Measurements from ENCODE around the gene RCOR3. TPM values are rescaled to one million over a fixed set of nuclear protein-coding genes. Genes with fewer than 3 reads are reported as not detected.

The RCOR3 gene
- total and polyA plus RNA-seq, 10 of the 15 experiments (the other 5 are each of a cell fraction or from before 2014, with no cell fraction given) = 8.0 to 55.0 (median 25.1) TPM

DNA sequence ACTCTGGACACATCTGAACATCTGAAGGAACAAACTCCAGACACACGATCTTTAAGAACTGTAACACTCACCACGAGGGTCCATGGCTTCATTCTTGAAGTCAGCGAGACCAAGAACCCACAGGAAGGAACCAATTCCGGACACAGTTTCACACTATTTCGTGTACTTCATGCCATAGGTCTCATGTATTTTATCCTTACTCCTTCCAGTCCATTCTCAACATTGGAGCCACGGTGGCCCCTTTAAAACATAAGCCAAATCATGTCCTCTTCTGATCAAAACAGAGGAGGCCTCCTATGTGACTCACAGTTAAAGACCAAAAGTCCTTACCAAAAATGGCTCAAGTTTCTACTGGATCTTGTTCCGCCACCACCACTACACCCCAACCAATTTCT, 29.8 kb upstream of the RCOR3 start:
- no peak for DNase-seq (ENCODE audit: low read depth, low spot score)
- TF ChIP-seq, protein P1, sequence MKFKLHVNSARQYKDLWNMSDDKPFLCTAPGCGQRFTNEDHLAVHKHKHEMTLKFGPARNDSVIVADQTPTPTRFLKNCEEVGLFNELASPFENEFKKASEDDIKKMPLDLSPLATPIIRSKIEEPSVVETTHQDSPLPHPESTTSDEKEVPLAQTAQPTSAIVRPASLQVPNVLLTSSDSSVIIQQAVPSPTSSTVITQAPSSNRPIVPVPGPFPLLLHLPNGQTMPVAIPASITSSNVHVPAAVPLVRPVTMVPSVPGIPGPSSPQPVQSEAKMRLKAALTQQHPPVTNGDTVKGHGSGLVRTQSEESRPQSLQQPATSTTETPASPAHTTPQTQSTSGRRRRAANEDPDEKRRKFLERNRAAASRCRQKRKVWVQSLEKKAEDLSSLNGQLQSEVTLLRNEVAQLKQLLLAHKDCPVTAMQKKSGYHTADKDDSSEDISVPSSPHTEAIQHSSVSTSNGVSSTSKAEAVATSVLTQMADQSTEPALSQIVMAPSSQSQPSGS (IDR thresholded peaks at IDR 0.05; ENCODE audit: low read length) = no peak
- TF ChIP-seq CHD4 (IDR thresholded peaks at IDR 0.05) = no peak
- no peak for TF ChIP-seq ZNF622 (IDR thresholded peaks at IDR 0.05)
- TF ChIP-seq, protein P2, sequence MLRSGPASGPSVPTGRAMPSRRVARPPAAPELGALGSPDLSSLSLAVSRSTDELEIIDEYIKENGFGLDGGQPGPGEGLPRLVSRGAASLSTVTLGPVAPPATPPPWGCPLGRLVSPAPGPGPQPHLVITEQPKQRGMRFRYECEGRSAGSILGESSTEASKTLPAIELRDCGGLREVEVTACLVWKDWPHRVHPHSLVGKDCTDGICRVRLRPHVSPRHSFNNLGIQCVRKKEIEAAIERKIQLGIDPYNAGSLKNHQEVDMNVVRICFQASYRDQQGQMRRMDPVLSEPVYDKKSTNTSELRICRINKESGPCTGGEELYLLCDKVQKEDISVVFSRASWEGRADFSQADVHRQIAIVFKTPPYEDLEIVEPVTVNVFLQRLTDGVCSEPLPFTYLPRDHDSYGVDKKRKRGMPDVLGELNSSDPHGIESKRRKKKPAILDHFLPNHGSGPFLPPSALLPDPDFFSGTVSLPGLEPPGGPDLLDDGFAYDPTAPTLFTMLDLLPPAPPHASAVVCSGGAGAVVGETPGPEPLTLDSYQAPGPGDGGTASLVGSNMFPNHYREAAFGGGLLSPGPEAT (IDR thresholded peaks at IDR 0.05; ENCODE audit: low read depth) = no peak
- TF ChIP-seq CBX5 (IDR thresholded peaks at IDR 0.05; ENCODE audit: low read depth) = no peak
- TF ChIP-seq YY1 (IDR thresholded peaks at IDR 0.05; ENCODE audit: low read depth, low read length) = no peak
- no peak for TF ChIP-seq PAX5 (IDR thresholded peaks at IDR 0.05; ENCODE audit: borderline replicate concordance, low read depth, low read length)
- no peak for TF ChIP-seq MTA3 (IDR thresholded peaks at IDR 0.05; ENCODE audit: borderline replicate concordance, low read length)
- no peak for TF ChIP-seq EGR1 (IDR thresholded peaks at IDR 0.05; ENCODE audit: borderline replicate concordance in 1 of 2, low read depth in 2 of 2, low read length in 2 of 2)
- TF ChIP-seq MEF2B (IDR thresholded peaks at IDR 0.05; ENCODE audit: partially characterized antibody, poor library complexity, severe bottlenecking) = no peak
- TF ChIP-seq, protein P3, sequence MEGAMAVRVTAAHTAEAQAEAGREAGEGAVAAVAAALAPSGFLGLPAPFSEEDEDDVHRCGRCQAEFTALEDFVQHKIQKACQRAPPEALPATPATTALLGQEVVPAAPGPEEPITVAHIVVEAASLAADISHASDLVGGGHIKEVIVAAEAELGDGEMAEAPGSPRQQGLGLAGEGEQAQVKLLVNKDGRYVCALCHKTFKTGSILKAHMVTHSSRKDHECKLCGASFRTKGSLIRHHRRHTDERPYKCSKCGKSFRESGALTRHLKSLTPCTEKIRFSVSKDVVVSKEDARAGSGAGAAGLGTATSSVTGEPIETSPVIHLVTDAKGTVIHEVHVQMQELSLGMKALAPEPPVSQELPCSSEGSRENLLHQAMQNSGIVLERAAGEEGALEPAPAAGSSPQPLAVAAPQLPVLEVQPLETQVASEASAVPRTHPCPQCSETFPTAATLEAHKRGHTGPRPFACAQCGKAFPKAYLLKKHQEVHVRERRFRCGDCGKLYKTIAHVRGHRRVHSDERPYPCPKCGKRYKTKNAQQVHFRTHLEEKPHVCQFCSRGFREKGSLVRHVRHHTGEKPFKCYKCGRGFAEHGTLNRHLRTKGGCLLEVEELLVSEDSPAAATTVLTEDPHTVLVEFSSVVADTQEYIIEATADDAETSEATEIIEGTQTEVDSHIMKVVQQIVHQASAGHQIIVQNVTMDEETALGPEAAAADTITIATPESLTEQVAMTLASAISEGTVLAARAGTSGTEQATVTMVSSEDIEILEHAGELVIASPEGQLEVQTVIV (IDR thresholded peaks at IDR 0.05; ENCODE audit: borderline replicate concordance, partially characterized antibody) = no peak
- no peak for TF ChIP-seq IRF4 (IDR thresholded peaks at IDR 0.05; ENCODE audit: low read depth, low read length)
- WGBS (ENCODE audit: insufficient coverage, insufficient replicate concordance, low lambda C conversion rate, missing lambda C conversion rate) = 26% methylated on average over 7 of the region's 7 CpGs
- no peak overlapping the region for H3K4me3 ChIP-seq
- ChIA-PET RAD21 (ENCODE audit: unreplicated experiment) (no interaction called here), CTCF (no interaction called here), POLR2A (interaction anchor here (0.5 kb wide), 1 partner anchor 102 kb away, joined by 3 read pairs; no protein-coding TSS in a partner anchor), SMC1A (ENCODE audit: uncharacterized antibody, unreplicated experiment) (no interaction called here)
- H3K27me3 ChIP-seq (replicated peaks in 1 of 2; ENCODE audit: control insufficient read depth in 2 of 2, insufficient read depth in 2 of 2, low read length in 1 of 2) = no peaks in the 10 kb centered on the region
- H2AFZ ChIP-seq (ENCODE audit: control insufficient read depth, low read depth, low read length) = no peak overlapping the region
- no TSS peak for BruUV-seq (replicated peaks)
- no peak overlapping the region for H3K9ac ChIP-seq (ENCODE audit: control insufficient read depth, insufficient read depth, low read length)
- no peak for FAIRE-seq
- no peaks in the 10 kb centered on the region for H3K4me1 ChIP-seq (ENCODE audit: control insufficient read depth, insufficient read depth, low read length)
- no peaks in the 10 kb centered on the region for H3K36me3 ChIP-seq (ENCODE audit: control insufficient read depth in 2 of 2, insufficient read depth in 2 of 2, low read length in 1 of 2)
- in situ Hi-C loops (cut with MboI) = no loop called here
- H4K20me1 ChIP-seq (ENCODE audit: control insufficient read depth, insufficient read depth) = no peaks in the 10 kb centered on the region
- no peaks in the 10 kb centered on the region for H3K79me2 ChIP-seq (ENCODE audit: control insufficient read depth, insufficient read depth, low read length)
- intact Hi-C loops (cut with micrococcal nuclease; ENCODE audit: unreplicated experiment) = no loop called here
- H3K9me3 ChIP-seq (replicated peaks; ENCODE audit: control insufficient read depth, insufficient read depth, low read length) = no peaks in the 10 kb centered on the region
- ATAC-seq = no peak
- H3K27ac ChIP-seq (ENCODE audit: control insufficient read depth, insufficient read depth) = no peak overlapping the region
- no peak overlapping the region for H3K4me2 ChIP-seq (ENCODE audit: control insufficient read depth, insufficient read depth)

All from GM12878 (cell line).